Vagina (tissue), 2 donors: Measurements from ENCODE around the gene KCNN3.

Source experiments
- POLR2AphosphoS5 ChIP-seq, 2 donors: sonication (generic); formaldehyde crosslinking; IDR thresholded peaks; one replicate each; pipeline ENCODE4 v1.9.0; 2017; ENCODE audit warnings: antibody characterized with exemption in 2 of 2, mild to moderate bottlenecking in 2 of 2, low read depth in 1 of 2; ENCODE audit not compliant: insufficient read depth in 1 of 2
- TF ChIP-seq, protein P1 (sequence below), 3 experiments: fragments of 450-650 bp in 2 of 3; fragments of 200-600 bp in 1 of 3; sonication (generic) in 1 of 3; IDR thresholded peaks; one replicate each; pipeline ENCODE4 v1.5.1; 2017 to 2019; ENCODE audit warnings: antibody characterized with exemption in 3 of 3, mild to moderate bottlenecking in 2 of 3, moderate library complexity in 2 of 3

DNA sequence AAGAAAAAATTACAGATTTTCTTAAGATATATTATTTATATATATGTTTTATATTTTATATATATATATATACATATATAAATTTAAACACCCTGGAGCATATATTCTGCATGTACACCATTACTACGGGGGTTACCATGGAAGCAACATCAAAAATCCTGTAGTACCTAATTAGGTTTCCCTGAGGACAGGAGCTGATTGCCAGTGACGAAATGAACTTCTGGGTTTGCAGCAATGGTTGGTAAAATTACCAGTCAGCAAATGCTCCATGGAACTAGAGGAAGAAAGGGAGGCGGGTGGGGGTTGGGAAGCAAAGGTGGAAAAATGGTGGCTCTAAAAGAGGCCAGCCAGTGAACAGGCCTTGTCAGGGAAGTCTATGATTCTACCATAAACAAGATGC, 89.5 kb downstream of the KCNN3 start:
- TF ChIP-seq, protein P1, sequence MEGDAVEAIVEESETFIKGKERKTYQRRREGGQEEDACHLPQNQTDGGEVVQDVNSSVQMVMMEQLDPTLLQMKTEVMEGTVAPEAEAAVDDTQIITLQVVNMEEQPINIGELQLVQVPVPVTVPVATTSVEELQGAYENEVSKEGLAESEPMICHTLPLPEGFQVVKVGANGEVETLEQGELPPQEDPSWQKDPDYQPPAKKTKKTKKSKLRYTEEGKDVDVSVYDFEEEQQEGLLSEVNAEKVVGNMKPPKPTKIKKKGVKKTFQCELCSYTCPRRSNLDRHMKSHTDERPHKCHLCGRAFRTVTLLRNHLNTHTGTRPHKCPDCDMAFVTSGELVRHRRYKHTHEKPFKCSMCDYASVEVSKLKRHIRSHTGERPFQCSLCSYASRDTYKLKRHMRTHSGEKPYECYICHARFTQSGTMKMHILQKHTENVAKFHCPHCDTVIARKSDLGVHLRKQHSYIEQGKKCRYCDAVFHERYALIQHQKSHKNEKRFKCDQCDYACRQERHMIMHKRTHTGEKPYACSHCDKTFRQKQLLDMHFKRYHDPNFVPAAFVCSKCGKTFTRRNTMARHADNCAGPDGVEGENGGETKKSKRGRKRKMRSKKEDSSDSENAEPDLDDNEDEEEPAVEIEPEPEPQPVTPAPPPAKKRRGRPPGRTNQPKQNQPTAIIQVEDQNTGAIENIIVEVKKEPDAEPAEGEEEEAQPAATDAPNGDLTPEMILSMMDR (IDR thresholded peaks at IDR 0.05), result no peak
- no peak for TF ChIP-seq POLR2AphosphoS5 (IDR thresholded peaks at IDR 0.05; ENCODE audit: insufficient read depth in 1 of 2, low read depth in 1 of 2)
